Trophoblast cell (in vitro differentiated cells and primary cell): ENCODE measurements around the gene MAPK13.

Experiments
- DNase-seq, 2 donors: peaks; one replicate each; pipeline ENCODE4 v3.0.0-alpha.2; 2016
- H2AFZ ChIP-seq: 2 replicates; pipeline ENCODE4 v1.6.1; 2013; ENCODE audit warnings: low read length, moderate library complexity, mild to moderate bottlenecking; ENCODE audit not compliant: insufficient read depth, poor library complexity
- H2AK5ac ChIP-seq: 2 replicates; pipeline ENCODE4 v1.6.1; 2013; ENCODE audit warnings: mild to moderate bottlenecking, low read length
- H2BK120ac ChIP-seq: 2 replicates; pipeline ENCODE4 v1.6.1; 2013; ENCODE audit warnings: low read length, mild to moderate bottlenecking, moderate library complexity; ENCODE audit not compliant: insufficient read depth, poor library complexity
- H2BK12ac ChIP-seq: 2 replicates; pipeline ENCODE4 v1.6.1; 2013; ENCODE audit warnings: mild to moderate bottlenecking, low read length, moderate library complexity
- H2BK5ac ChIP-seq: 2 replicates; pipeline ENCODE4 v1.6.1; 2013; ENCODE audit warnings: low read length, low read depth, moderate library complexity, mild to moderate bottlenecking; ENCODE audit not compliant: poor library complexity
- H3K14ac ChIP-seq: 2 replicates; pipeline ENCODE4 v1.6.1; 2013; ENCODE audit warnings: mild to moderate bottlenecking, low read length
- H3K18ac ChIP-seq: 2 replicates; pipeline ENCODE4 v1.6.1; 2013; ENCODE audit warnings: mild to moderate bottlenecking, low read length
- H3K23ac ChIP-seq: 2 replicates; pipeline ENCODE4 v1.6.1; 2013; ENCODE audit warnings: low read length
- H3K27ac ChIP-seq: 2 replicates; pipeline ENCODE4 v1.5.1; 2013; ENCODE audit warnings: low read depth, mild to moderate bottlenecking, inconsistent platforms, low read length, moderate library complexity
- H3K27me3 ChIP-seq: 2 replicates; pipeline ENCODE4 v1.6.1; 2013; ENCODE audit warnings: inconsistent platforms, mild to moderate bottlenecking, low read length, moderate library complexity; ENCODE audit not compliant: insufficient read depth
- H3K36me3 ChIP-seq, 2 experiments: 1 replicate in 1 of 2; 2 replicates in 1 of 2; pipeline ENCODE4 v1.6.1; 2013; ENCODE audit warnings: low read length in 2 of 2, mild to moderate bottlenecking in 2 of 2, moderate library complexity in 1 of 2; ENCODE audit not compliant: insufficient read depth in 2 of 2, control insufficient read depth in 1 of 2
- H3K4ac ChIP-seq: 2 replicates; pipeline ENCODE4 v1.6.1; 2013; ENCODE audit warnings: low read depth, mild to moderate bottlenecking, low read length, moderate library complexity
- H3K4me1 ChIP-seq, 2 experiments: 1 replicate in 1 of 2; 2 replicates in 1 of 2; pipeline ENCODE4 v1.6.1; 2013; ENCODE audit warnings: low read length in 2 of 2, mild to moderate bottlenecking in 2 of 2, moderate library complexity in 1 of 2; ENCODE audit not compliant: insufficient read depth in 2 of 2, control insufficient read depth in 1 of 2
- H3K4me2 ChIP-seq: 2 replicates; pipeline ENCODE4 v1.6.1; 2013; ENCODE audit warnings: inconsistent platforms, mild to moderate bottlenecking, low read length, moderate library complexity
- H3K4me3 ChIP-seq: 2 replicates; pipeline ENCODE4 v1.5.1; 2013; ENCODE audit warnings: mild to moderate bottlenecking, low read depth, low read length, inconsistent platforms
- H3K79me1 ChIP-seq: one replicate; pipeline ENCODE4 v1.6.1; 2013; ENCODE audit warnings: low read length
- H3K79me2 ChIP-seq: 2 replicates; pipeline ENCODE4 v1.6.1; 2013; ENCODE audit warnings: low read length, mild to moderate bottlenecking; ENCODE audit not compliant: control insufficient read depth, insufficient read depth, poor library complexity
- H3K9ac ChIP-seq: 2 replicates; pipeline ENCODE4 v1.6.1; 2013; ENCODE audit warnings: mild to moderate bottlenecking, low read length
- H3K9me3 ChIP-seq: 2 replicates; pipeline ENCODE4 v1.6.1; 2013; ENCODE audit warnings: low read depth, mild to moderate bottlenecking, control low read depth, inconsistent platforms, low read length; ENCODE audit not compliant: insufficient read depth
- H4K12ac ChIP-seq: 2 replicates; pipeline ENCODE4 v1.6.1; 2013; ENCODE audit warnings: low read depth, mild to moderate bottlenecking, low read length, moderate library complexity
- H4K8ac ChIP-seq: 2 replicates; pipeline ENCODE4 v1.6.1; 2013; ENCODE audit warnings: low read depth, mild to moderate bottlenecking, low read length, moderate library complexity
- H4K91ac ChIP-seq: one replicate; pipeline ENCODE4 v1.6.1; 2013; ENCODE audit warnings: low read depth, mild to moderate bottlenecking, low read length, moderate library complexity
- WGBS: extraction: QIAGEN DNeasy Blood & Tissue Kit; methylation state at CpG from one replicate; pipeline ENCODE4 v1.1.7; 2013; ENCODE audit warnings: missing lambda C conversion rate; ENCODE audit not compliant: insufficient read length, insufficient coverage; ENCODE audit errors: extremely low coverage; 5-methylcytosine and 5-hydroxymethylcytosine counted together

MAPK13 gene

GRCh38 chr6:36126121-36126520 is 4.2 kb upstream of the MAPK13 start:
- WGBS = no CpG with 5 or more reads among the region's 2 CpGs
- peaks cover 35 to 42% of the 10 kb centered on the region in 2 experiments for H3K4me1 ChIP-seq

DNA sequence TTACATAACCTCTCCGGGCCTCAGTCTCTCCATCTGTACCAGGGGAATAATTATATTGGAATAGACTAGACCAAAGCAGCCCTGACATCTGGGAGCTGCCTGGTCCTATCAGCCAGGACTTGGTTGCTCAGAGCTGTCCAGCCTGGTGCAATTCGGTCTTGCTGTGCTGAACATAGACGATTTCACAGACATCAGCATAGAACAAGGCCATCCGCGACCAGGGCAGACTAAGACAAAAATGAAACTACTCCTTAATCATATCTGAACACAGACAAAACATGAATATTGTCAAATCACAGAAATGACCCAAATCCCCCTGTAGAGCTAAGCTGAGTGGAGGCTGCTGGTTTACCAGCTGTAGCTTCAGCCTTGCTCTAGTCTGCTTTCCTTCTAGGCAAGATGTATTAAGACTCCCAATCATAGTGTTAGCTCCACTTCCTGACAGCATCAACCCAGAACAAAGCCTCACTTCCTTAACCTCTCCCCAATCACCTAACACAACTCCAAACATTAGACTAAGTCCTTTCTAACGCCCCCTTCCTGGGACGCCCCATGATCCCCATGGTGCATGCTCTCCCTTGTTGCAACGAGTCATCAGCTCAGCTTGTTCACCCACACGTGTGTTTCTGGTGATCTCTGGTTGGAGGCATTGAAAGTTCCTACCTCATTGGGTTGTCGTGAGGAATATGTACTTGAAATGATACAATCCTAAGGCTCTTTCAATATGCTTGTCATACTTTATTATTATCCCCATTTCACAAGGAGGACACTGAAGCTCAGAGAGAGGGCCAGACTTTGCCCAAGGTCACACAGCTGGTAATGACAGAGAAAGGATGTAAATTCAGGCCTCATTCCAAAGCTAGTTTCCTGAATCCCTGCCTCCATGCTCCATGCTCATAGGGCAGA is 3.5 kb upstream of the MAPK13 start:
- Histone ChIP-seq H3K9me3 (no peaks in the 10 kb centered on the region), H3K79me1 (peaks cover 5% of the 10 kb centered on the region), H3K4me2 (no peak overlapping the region), H3K14ac (no peak overlapping the region), H2AFZ (no peak overlapping the region), H2AK5ac (no peak overlapping the region), H3K9ac (no peak overlapping the region), H4K12ac (no peak overlapping the region), H3K36me3 (no peaks in the 10 kb centered on the region), H3K4me3 (no peak overlapping the region), H3K18ac (no peak overlapping the region), H3K79me2 (no peaks in the 10 kb centered on the region), H4K91ac (no peak overlapping the region), H2BK12ac (no peak overlapping the region), H3K4ac (no peak overlapping the region), H3K27me3 (no peaks in the 10 kb centered on the region), H4K8ac (no peak overlapping the region), H3K27ac (no peak overlapping the region), H2BK120ac (no peak overlapping the region), H3K4me1 (peaks cover 37 to 42% of the 10 kb centered on the region in 2 experiments), H2BK5ac (no peak overlapping the region), H3K23ac (no peak overlapping the region)
- 100% methylated on average over 1 of the region's 10 CpGs for WGBS
- peak in 1 of 2 donors; percentile 17 for DNase-seq

More at GRCh38 chr6:36126121-36126520, 4.2 kb upstream of the MAPK13 start:
- Histone ChIP-seq H3K4ac (no peak overlapping the region), H3K14ac (no peak overlapping the region), H2BK12ac (no peak overlapping the region), H3K79me1 (peaks cover 7% of the 10 kb centered on the region), H3K4me3 (no peak overlapping the region), H3K79me2 (no peaks in the 10 kb centered on the region), H3K23ac (no peak overlapping the region), H3K9ac (no peak overlapping the region), H3K18ac (no peak overlapping the region), H3K27me3 (no peaks in the 10 kb centered on the region), H2BK5ac (no peak overlapping the region), H3K9me3 (no peaks in the 10 kb centered on the region), H2AK5ac (no peak overlapping the region), H3K36me3 (no peaks in the 10 kb centered on the region), H2BK120ac (no peak overlapping the region), H4K12ac (no peak overlapping the region), H4K8ac (no peak overlapping the region), H3K27ac (no peak overlapping the region), H2AFZ (no peak overlapping the region), H3K4me2 (no peak overlapping the region), H4K91ac (no peak overlapping the region)
- no peak for DNase-seq

DNA sequence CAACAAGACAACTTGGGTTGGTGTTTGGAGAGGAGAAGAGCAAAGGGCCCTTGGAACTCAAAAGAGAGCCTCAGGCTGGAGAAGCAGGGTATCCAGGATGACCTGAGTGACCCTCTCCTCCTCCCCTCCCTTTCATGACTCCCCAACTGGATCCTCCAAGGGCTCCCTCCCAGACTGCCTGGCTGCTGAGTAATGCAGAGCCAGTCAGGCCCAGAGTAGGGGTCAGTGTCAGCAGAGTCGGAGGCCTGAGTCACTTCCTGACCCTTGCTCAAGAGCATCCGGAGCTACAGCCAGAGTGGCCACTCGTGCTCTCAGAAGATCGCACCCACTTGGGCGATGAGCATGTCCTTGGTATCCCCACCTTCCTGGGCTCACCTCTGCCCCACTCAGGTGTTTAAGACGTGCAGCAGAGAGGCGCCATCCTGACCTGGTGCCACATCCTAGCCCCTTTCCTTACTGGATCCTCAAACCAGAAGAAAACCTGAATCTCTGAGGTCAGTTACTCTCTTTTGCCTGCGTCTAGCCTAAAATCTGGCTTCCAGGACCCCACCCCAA is 2.8 kb upstream of the MAPK13 start:
- WGBS = no CpG with 5 or more reads among the region's 8 CpGs
- peak; percentile 41 to 55 for DNase-seq
- Histone ChIP-seq H3K9me3 (no peaks in the 10 kb centered on the region), H3K79me2 (no peaks in the 10 kb centered on the region), H3K4me3 (no peak overlapping the region), H3K79me1 (peaks cover 5% of the 10 kb centered on the region), H3K27ac (no peak overlapping the region), H3K14ac (no peak overlapping the region), H2BK5ac (no peak overlapping the region), H4K91ac (no peak overlapping the region), H3K4me1 (peaks cover 37 to 39% of the 10 kb centered on the region in 2 experiments), H4K12ac (no peak overlapping the region), H2AK5ac (no peak overlapping the region), H3K23ac (no peak overlapping the region), H3K9ac (no peak overlapping the region), H4K8ac (no peak overlapping the region), H3K27me3 (no peaks in the 10 kb centered on the region), H2BK12ac (peak overlapping the region; percentile 25), H3K36me3 (no peaks in the 10 kb centered on the region), H3K4me2 (no peak overlapping the region), H2BK120ac (no peak overlapping the region), H3K18ac (no peak overlapping the region), H2AFZ (no peak overlapping the region), H3K4ac (no peak overlapping the region)

GRCh38 chr6:36128073-36128472 is 2.2 kb upstream of the MAPK13 start:
- Histone ChIP-seq H2BK12ac (peak overlapping the region; percentile 25), H3K4me2 (no peak overlapping the region), H2BK5ac (no peak overlapping the region), H3K27me3 (no peaks in the 10 kb centered on the region), H3K79me2 (no peaks in the 10 kb centered on the region), H4K12ac (no peak overlapping the region), H4K8ac (no peak overlapping the region), H3K27ac (no peak overlapping the region), H3K79me1 (peaks cover 5% of the 10 kb centered on the region), H2AK5ac (no peak overlapping the region), H3K9ac (no peak overlapping the region), H4K91ac (no peak overlapping the region), H3K14ac (no peak overlapping the region), H3K4ac (no peak overlapping the region), H3K36me3 (no peaks in the 10 kb centered on the region), H2BK120ac (no peak overlapping the region), H3K23ac (no peak overlapping the region), H3K4me1 (peaks cover 32 to 34% of the 10 kb centered on the region in 2 experiments), H2AFZ (no peak overlapping the region), H3K18ac (no peak overlapping the region), H3K4me3 (no peak overlapping the region), H3K9me3 (no peaks in the 10 kb centered on the region)
- WGBS = no CpG with 5 or more reads among the region's 5 CpGs
- DNase-seq = no peak
